Stimulated activated CD4-positive, alpha-beta T cell treated with anti-CD3 and anti-CD28 coated beads, TNF-alpha, amount 100 ng/mL, for 48 hours (primary cell): Measurements from ENCODE around the gene CD247.
A peak's percentile ranks its signal among the peaks of the same experiment; 100 is the strongest.

Source experiments
- DNase-seq, 3 donors: peaks; one replicate each; pipeline ENCODE4 v3.0.0-alpha.2; 2020; ENCODE audit warnings: low read depth in 3 of 3

The CD247 gene

DNA sequence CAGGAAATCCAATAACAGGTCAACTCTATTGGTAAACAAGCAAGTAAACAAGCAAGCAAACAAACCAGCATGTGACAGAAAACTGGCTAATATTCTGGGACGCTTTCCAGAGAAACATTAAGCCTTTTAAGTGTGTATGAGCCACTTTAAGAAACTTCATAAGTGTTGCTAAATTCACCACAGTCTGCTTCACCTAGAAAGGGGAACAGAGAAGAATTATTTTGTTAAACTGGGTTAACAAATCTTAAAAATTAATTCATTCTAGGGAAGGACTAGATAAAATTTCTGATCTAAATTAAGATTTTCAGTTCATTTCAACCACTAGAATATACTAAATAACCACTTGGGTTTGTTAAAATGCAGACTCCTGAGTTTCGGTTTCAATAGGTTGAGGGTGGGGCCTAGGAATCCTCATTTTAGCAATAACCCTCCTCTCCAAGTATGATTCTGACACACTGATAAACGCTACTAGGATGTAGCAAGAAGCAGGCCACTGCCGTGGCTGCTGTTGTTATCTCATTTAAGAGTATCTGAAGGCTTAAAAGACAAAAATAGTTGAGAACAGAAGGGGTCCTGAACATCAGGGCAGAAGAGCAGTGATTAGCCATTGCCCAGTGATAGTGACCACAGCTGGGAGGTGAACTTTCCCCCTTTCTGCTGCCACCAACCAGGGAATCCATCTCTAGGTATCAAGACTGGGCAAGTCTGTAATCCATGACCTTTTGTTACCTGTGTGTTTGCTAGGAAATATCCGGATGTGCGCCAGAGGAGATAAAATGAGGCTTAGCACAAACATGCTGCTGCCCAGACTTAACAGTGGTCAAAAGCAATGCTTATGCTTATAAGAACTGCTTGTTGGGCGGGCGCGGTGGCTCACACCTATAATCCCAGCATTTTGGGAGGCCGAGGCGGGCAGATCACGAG, 24.0 kb upstream of the CD247 start:
- no peak for DNase-seq

DNA sequence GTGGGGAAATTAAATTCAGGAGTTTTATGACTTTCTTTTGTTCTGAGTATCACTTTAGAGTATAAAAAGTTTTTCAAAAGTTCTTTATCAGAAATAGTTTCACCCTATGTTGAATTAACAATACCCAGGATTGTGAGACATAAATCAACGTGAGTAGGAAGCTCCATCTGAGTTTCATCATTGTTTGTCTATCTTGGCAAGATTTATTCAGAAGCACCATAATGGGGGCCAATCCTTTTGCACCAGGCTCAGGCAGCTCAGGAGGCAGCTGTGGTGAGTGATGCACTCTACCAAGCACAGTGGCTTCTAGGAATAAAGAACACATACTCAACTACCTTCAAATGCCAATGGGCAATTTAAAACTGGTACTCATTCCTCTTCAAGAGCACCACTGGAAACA, 23.3 kb upstream of the CD247 start:
- no peak for DNase-seq

DNA sequence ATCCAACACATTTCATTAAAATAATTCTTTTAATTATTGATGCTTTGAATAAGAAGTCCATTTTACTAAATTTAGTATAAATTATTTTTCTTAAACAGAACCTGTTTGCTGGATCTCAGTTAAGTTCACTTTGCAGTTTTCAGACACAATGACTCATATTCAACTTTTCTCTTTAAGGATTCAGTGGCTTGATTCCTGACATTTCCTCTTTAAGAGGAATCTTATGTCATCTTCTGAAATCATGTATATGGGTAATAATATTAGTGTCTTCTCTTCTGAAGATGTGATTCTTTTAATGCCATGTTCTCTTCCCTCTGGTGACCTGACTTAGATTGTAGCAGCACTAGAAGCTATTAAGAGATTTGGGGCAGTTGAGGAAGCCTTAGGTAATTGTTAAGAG, 22.7 kb upstream of the CD247 start:
- no peak for DNase-seq

DNA sequence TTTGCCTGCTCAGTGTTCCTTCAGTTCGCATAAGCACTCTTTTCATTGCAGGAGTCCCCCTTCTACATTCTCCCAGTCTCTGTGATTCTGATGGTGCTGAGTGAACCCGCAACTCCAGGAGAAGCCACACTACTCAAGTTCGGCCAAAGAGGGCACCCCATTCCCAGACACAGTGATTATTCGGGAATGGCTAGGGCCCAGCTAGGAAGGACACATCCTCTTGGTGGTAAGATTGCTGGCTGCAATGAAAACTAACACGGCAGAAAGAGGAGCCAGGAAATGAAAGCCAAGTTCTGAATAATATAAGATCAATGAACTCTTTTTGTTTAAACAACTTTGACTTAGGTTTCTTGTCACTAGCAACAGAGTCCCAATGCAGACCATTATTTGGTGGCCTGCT, 20.3 kb upstream of the CD247 start:
- DNase-seq = no peak

DNA sequence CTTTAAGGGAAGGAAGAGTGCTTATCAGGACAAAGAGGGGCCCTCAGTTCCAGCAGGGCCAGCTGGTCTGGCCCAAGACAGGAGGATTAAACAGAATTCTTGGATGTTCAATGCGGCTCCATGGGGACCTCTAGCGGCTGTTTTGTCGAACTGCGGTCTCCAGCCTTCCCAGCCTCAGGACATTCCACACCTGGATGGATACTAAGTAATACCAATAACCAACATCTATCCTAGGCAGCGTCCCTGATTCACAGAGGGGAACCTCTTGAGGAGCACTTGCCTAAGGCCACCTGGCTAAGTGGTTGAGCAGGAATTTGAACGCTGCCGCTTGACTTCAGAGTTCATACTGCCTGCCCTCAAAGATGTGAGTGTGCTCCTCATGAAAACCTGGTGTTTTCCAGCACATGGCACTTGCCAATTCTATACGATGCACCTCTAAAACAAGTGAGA, 15.5 kb upstream of the CD247 start:
- peak in 1 of 3 donors; percentile 47 for DNase-seq

DNA sequence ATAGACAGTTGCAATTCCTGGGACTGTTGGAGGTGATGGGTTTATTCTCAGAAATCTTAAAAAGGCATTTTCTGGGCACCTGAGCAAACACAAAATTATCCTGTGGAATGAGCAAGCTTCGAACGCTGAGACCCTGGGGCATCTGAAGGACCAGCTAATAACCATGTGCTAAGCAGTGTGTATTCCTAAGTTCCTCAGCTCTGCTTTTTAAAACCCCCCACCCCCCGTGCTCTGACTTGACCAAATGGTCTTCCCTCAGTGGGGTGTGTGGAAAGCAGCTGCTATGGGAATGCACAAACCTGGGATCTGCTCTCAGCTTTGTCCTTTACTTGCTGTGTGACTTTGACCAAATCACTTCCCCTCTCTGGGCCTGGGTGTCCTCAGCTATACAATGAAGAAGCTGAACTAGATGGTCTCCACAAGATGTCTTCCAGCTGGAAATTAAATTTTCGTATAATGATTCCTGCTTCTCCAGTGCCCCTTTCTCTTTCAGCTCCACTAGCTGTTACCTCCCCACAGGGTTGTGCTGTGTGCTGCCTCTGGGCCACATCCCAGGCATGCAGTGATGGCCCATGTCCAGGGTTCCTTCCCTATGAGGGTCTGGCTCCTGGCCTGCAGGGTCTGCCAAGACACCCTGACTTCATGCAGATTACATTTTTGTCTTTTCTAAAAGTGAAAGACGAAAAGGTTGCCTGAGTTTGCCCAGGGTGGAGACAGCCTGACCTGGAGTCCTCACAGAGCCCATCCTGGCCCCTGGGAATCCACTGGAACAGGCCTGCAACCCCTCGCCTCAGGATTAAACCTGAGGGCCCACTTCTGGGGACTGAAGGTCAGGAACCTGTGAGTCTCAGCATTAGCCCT, 14.9 kb upstream of the CD247 start:
- DNase-seq = no peak

DNA sequence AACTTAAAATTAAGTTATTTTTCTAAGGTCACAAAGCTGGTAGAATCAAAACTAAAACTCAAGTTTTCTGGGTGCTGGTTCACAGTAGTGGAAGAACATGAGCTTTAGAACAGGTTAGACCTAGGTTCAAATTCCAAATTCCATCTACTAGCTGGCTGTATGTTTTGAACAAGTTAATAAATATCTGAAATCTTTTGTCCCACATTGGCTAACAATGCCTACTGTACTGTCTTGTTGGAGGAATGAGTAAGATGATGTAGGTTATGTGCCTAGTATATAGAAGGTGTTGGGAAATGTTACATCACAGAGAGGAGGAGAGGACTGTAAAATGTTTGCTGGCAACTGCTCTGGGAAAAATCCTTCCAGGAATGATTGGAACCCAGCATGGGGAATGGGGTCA, 14.0 kb upstream of the CD247 start:
- DNase-seq = no peak

DNA sequence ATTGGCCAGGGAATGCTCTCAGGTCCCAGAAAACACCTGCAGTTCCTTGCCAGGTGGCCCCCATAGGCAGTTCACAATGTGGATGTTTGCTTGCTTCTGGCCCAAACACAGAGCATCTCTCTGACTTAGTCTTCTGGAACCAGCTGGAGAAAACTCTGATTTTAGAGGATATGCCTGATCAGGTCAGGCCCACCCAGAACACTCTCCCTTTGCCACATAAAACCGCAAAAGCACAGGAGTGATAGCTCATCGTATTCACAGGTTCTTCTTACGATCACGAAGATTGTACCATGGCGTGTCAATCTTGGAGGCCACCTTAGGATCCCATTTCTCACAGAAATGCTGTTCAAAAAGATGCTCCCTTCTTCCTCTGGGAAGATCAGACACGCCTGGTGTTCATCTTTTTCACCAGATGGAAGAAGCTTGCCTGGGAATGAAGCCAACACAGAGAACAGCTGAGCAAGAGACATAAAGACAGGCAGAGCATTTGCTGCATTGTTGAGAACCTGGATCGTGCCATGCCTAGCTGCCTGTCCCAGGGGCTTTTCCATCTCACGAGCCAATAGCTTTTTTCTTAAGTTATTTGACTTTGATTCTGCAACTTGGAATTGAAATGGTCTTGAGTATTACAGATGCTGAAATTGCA, 11.6 kb upstream of the CD247 start:
- DNase-seq = no peak

DNA sequence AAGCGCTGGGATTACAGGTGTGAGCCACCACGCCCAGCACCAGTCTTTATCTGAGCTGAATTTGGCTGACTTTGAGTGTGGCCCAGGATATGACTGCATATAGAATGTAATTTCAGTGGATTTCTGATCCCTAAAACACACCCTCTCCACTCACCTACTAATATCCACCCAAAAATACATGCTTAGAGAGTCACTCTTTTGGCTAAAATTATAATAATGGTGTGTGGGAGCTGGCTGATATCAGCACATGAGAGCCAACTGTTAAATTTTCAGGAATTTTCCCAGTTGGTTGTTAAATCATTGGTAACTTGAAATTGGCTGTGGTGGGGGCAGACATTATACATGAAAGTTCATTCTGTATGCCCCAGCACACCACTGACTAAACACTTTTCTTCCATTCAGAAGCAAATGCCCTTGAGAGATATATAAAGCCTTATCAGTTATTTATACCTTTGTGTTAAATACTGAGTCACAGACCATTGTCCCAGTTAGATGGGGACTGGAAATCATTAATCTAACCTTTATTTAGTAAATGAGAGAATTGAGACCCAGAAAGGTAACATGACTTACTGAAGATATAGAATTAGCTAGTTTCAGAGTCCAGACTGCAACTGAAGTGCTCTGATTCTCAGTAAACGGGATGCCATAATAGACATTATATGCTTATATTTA, 9.9 kb upstream of the CD247 start:
- no peak for DNase-seq

DNA sequence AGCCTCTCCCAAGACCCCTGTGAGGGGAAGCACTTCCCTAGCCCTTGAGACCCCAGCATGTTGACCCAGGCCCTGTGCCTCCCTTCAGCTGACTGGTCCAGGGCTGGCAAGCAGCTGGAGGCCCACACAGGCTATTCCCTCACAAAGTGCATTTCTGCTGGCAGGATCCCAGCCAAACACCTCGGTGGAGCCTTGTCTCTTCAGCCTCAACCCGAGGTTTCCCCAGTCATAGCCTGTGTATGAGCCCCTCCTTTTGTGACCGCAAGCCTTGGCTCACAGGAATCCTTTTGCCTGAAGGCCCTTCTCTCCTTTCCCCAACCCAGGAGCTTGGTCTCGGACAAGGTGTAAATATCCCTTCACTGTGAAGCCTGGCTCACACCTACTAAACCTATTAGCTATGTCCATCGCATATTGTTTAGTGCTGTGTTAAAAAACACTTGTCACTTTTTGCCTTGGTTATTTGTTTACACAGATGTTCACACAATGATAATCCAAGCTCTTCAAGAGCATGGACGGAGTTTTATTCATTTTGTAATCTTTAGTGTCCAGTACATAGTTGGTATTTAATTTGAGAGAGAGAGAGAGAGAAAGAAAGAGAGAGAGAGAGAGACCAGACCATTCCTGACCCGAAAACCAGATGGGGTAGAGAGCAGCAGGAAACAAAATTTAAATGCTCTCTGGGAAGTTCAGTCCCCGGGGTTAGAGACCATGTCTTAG, 8.5 kb upstream of the CD247 start:
- no peak for DNase-seq

DNA sequence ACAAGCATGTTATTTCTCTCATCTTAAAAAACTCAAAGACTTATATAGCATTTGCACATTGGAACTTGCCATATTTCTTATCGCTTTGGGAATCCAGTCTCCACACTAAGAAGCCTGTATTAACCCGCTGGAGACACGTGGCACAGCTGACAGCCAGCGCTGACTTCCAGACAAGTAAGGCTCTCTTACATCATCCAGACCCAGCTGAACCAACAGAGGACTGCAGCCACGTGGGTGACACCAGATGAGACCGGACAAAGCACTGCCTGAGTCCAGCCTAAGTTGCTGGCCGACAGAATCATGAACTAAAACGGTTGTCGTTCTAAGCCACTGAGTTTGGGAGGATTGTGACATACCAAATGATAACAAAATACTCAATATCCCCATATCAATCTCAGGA, 6.3 kb upstream of the CD247 start:
- no peak for DNase-seq

DNA sequence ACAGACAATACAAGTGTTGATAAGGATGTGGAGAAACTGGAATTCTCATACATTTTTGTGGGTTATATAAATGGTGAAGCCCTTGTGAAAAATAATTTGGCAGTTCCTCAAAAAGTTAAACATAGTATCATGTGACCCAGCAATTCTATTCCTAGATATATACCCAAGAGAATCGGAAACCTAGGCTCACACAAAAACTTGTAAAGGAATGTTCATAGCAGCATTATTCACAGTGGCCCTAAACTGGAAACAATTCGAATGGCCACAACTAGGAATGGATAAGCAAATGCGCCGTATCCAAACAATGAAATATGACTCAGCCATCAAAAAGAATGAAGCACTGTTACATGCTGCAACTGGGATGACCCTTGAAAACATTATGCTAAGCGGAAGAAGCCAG, 3.9 kb upstream of the CD247 start:
- DNase-seq = no peak

DNA sequence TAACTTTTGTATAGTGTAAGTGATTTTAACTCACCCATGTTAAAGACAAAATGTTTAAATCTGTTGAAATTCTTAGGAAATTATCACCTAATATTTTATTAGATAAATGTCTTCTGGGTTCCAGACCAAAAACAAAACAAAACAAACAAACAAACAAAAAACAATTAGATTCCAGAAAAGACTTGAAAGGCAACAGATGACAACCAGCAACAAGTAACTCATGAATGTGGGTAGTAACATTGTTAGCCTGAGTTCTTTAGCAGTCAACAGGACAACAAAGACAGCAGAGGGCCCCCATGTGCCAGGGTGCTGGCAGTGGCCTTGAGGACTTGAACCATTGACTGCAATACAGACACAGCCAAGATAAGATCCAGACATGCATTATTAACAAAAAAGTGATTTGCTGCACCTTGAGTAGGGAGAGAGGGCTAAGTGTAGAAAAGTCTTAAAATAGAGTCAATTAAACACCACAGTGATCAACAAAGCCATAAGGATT, 2.4 kb upstream of the CD247 start:
- no peak for DNase-seq

DNA sequence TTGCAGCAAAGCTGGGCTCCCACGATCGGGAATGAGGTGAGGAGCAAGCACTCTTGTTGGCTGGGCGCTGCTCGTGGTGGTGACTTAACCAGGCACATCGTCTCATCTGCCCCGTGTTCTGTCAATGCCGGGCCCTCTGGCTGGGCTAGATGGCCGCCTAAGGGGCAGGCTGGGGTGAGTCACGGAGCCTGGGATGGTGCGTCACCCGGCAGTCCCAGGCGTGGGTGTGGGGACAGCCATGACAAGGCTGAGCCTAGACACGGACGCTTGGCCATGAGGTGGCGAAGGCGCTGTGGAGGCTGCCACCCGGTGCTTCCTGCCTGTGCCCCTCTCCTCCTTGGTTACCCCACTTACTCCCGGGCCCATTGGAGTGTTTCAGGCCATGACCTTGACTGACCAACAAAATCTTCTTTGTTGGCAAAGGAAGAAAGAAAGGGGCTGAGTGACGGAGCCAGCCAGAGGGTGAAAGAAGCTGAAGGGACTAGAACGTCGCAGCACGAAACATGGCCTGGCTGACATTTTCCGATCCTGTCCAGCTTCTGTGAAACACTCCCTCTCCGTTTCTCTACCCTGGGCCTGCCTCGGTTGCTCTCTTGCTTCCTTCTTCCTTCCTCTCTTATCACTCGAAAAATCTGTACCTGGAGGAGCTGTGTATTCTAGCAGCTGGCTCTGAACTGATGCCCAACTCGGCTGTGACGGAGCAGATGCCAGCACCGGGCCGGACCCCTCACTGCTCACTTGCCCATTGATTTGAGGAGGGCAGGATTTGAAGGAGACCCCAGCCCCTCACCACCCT, 596 bp downstream of the CD247 start:
- DNase-seq = peak; percentile 84 to 93 (median 92)

DNA sequence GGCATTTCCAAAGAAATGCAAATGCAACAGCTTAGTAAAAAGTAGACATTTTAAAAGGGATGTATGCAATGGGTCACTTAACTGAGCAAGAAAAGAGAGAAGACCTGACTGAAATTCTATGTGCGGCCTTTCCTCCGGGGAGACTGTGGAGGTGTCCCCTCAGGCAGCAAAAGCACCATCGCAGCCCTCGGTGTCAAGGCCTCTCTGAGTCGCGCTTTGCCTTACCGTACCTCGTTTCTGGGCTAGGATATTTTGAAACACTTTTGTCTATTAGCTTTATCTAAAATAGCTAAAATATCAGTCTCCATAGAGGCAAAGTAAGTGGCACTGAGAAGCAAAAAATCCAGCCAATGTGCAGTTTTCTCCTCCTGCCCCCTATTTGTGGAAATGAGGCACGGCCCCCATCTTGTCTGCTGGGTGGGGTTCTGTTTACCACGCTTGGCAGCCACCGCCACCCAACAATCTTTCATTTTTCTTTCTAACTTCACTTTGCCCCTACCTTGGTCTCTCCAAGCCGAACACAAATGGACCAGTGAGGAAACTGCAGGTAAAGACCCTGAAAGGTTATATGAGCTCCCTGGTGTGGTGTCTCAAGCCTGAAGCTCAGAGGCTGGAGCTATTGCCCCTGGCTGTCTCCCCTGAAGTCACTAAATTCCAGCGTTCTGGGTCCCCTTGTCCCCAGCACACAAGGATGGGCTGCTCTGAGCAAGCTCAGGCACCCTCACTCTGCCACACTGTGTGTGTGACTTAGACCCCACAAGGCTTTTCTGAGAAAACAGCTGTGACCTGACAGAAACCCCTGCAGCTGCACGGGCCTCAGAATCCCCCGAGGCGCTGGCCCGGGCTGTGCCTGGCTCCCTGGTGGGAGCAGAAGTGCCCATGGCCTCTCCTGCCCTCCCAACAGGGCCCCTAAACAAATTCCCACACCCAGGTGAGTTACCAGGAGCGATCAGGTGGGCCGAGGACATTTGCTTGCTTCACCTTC, 1.6 kb downstream of the CD247 start:
- no peak for DNase-seq

DNA sequence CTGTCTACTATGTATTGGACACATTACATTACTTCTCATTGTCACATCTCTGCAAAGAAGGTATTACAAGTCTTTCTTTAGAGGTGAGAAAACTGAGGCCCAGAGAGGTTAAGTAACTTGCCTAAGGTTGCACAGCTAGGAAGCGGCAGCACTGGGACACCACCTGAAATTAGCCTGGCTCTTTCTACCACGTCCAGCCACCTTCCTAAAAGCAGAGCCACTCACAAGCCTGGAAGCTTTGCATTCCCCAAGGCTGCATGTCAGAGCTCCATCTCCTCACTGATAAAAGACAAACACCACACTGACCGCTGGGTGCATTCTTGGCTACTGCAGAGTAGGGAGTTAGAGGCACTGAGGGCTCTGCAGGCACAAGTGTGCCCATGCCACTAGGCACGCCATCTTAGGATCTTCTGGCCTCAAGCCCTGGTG, 2.4 kb downstream of the CD247 start:
- DNase-seq = no peak

DNA sequence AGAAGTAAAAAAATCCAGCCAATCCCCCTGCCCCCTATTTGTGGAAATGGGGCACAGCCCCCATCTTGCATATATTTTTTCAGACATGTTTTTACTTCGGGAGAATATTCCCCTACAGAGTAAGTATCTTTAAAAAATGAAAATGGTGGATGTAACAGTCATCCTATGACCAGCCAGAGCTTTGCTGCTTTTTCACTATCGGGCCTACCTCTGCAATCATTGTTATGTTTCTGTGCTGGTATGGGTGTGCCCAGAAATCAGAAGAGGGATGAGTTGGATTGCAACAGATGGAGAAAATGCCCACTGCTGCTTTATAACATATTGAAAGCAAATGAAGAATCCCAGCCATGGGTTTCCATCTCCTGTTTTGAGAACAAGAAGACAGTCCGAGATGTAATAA, 2.9 kb downstream of the CD247 start:
- DNase-seq = no peak

DNA sequence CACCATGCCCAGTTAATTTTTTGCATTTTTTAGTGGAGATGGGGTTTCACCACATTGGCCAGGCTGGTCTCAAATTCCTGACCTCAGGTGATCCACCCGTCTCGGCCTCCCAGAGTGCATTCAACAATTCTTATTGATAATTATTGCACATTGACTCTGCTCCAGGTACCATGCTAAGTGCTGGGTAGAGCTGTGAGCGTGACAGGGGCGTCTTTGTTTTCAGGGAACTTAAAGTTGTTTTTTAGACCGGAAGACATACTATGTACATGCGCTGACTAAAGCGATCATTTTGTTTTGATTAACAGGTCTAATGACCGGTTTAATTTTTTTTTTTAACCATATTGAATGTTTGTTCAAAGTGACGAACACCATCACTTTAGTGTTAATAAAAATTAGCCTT, 4.0 kb downstream of the CD247 start:
- no peak for DNase-seq
